GM04503 (cell line): ENCODE data around the gene DAGLB.
"Not testable (repeated sequence)": the region's sequence is repeated elsewhere in the genome, so short reads cannot be mapped to it uniquely, and the experiment has no call there.

Experiments
- DNase-seq: peaks from one replicate; pipeline ENCODE4 v3.0.0-alpha.2; 2012; ENCODE audit warnings: low read depth

Gene DAGLB

GRCh38 chr7:6447581-6448199 is at the start of gene DAGLB:
Gene DAGLB, minus strand, starts transcription at chr7:6447954. Its CDS starts 112 bp downstream, at chr7:6447842.
- peak; percentile 36 for DNase-seq

GRCh38 chr7:6497637-6497905 is 49.8 kb upstream of the DAGLB start:
- DNase-seq: no peak

GRCh38 chr7:6496842-6497636 is 49.3 kb upstream of the DAGLB start:
- no peak for DNase-seq

- DNase-seq: no peak
Observed at GRCh38 chr7:6495597-6496262, 48.0 kb upstream of the DAGLB start.

GRCh38 chr7:6494365-6494764 is 46.6 kb upstream of the DAGLB start:
- DNase-seq: no peak

- no peak for DNase-seq
Observed at GRCh38 chr7:6491194-6491593, 43.4 kb upstream of the DAGLB start.

GRCh38 chr7:6489612-6490011 is 41.9 kb upstream of the DAGLB start:
- no peak for DNase-seq

- no peak for DNase-seq
Observed at GRCh38 chr7:6487184-6487545, 39.4 kb upstream of the DAGLB start.

- DNase-seq: no peak
Observed at GRCh38 chr7:6486438-6487183, 38.9 kb upstream of the DAGLB start.

- no peak for DNase-seq
Observed at GRCh38 chr7:6482743-6483119, 35.0 kb upstream of the DAGLB start.

- no peak for DNase-seq
Observed at GRCh38 chr7:6482307-6482706, 34.6 kb upstream of the DAGLB start.

- DNase-seq: no peak
Observed at GRCh38 chr7:6481445-6481844, 33.7 kb upstream of the DAGLB start.

- no peak for DNase-seq
Observed at GRCh38 chr7:6480323-6480660, 32.5 kb upstream of the DAGLB start.

GRCh38 chr7:6479067-6479466 is 31.3 kb upstream of the DAGLB start:
- DNase-seq: no peak

- no peak for DNase-seq
Observed at GRCh38 chr7:6478186-6478585, 30.4 kb upstream of the DAGLB start.

GRCh38 chr7:6477318-6477660 is 29.5 kb upstream of the DAGLB start:
- no peak for DNase-seq

- DNase-seq: no peak
Observed at GRCh38 chr7:6476596-6477317, 29.0 kb upstream of the DAGLB start.

- DNase-seq: no peak
Observed at GRCh38 chr7:6475433-6476186, 27.9 kb upstream of the DAGLB start.

GRCh38 chr7:6465862-6466261 is 18.1 kb upstream of the DAGLB start:
- DNase-seq: no peak

- DNase-seq: not testable (repeated sequence)
Observed at GRCh38 chr7:6463609-6464008, 15.9 kb upstream of the DAGLB start.

GRCh38 chr7:6461946-6462550 is 14.3 kb upstream of the DAGLB start:
- DNase-seq: peak; percentile 33
